Anterior cingulate cortex (tissue), 58 donors: Measurements from ENCODE around the gene NOX4.
"Not testable (repeated sequence)": the region's sequence is repeated elsewhere in the genome, so short reads cannot be mapped to it uniquely, and the experiment has no call there.

Source experiments
- DNase-seq, 58 donors: peaks; one replicate each; lab custom pipeline; 2025; lab: John Stamatoyannopoulos, UW

Gene NOX4

GRCh38 chr11:89387501-89387900 is 103.7 kb downstream of the NOX4 start:
- not testable (repeated sequence) for DNase-seq

GRCh38 chr11:89382986-89383385 is 108.2 kb downstream of the NOX4 start:
- DNase-seq: not testable (repeated sequence)

- peak in 1 of 58 donors; percentile 3 for DNase-seq
Measured at GRCh38 chr11:89381094-89381493, 110.1 kb downstream of the NOX4 start.

DNA sequence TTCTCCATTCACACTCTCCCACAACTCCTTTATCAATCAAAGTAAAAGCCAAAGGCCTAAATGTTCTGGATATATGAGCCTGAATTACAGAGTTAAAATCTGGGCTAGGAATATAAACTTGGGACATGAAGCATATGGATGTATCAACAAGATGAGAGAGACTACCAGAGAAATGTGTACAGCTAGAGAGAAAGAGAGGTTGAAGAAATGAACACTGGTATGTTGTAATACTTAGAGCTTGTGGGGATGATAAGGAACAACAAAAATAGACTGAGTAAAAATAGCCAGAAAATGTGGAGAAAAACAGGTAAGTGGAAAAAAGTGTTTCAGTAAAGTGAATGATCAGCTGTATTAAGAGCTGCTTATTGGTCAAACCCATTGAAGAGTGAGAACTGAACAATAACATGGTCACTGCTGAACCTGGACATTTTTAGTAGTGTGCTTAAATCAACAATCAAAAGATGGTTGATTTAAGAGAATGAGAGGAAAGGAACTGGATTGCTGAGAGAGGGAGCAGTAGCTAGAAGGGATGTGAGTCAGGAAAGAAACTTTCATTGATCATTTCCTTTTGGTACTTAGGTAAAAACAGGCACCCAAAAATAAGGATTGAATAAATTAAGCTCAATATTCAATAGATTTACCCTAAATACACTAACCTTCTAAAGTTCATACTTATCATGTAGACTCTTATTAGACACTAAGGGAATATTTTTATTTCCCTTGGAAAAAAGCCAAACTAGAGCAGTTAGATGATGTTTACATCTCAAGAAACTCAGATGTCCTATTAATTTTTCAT is 111.0 kb downstream of the NOX4 start:
- DNase-seq: not testable (repeated sequence)

DNA sequence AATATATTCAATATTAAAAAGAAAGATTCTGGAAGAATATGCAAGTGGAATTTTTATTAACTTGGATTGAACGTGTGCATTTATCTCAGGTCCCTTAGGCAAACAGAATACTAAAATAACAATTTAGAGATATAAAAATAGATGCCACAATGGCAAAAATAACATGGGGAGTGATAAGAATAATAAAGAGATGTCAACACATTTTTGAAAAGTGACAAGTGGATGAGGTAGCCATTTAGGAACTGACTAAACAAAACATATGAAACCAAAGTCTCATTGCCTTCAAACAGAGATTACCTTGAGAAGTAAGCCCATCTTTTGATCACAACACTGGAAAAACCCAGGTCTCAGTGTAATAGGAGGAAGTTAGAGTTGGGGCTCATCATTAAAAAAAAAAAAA is 112.2 kb downstream of the NOX4 start:
- DNase-seq: not testable (repeated sequence)

DNA sequence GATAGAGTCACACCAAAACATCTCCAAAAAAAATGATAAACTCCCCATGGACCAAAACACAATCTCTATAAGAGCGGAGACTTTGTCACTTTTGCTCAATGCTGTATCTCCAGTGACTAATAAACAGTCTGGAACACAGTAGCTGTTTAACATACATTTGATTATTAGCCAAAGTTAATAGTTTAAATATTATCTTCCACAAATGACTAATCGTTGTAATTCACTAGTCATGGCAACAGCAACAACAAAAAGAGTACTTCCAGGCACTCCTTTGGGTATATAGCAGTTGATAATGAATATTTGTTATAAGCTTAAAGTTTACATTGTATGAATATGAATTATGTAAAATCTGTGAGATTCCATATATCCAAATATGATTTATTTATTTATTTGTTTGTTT is 121.8 kb downstream of the NOX4 start:
- DNase-seq: not testable (repeated sequence)

DNA sequence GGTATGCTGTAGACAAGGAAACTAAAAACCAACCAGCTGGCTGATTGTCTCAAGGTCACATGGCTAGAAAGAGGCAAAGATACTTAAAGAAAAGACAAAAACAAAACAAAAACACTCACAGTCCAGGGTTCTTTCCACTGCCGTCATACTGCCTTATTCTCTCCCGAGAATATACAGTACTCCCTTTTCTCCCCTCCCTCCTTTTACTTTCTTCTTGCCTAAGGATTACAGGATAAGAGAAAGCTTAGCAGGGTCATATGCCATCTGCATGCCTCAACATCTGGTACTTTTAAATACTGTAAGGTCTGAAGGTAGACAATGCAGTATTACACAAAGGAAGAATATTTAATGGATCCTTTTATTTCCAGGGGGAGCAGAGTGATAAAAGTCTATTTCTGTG is 126.3 kb downstream of the NOX4 start:
- DNase-seq: not testable (repeated sequence)

GRCh38 chr11:89361734-89362133 is 129.4 kb downstream of the NOX4 start:
- no peak for DNase-seq

- DNase-seq: not testable (repeated sequence)
Measured at GRCh38 chr11:89359208-89359607, 132.0 kb downstream of the NOX4 start.

- DNase-seq: no peak
Measured at GRCh38 chr11:89358761-89359160, 132.4 kb downstream of the NOX4 start.

DNA sequence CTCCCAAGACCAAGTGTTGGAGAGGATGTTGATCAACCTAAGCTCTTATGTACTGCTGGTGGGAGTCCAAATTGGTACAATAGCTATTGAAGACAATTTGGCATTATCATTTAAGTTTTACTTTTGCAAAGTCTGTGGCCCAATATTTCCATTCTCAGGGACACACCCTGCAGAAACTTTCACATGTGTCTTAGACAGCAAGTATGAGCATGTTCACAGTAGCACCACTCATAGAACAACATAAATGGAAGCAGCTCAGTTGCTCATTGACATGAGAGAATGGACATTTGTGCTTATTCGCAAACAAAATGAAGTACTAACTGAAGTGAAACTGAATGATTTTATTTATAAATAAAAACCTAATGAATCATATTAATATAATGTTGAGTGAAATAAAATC is 135.5 kb downstream of the NOX4 start:
- no peak for DNase-seq

DNA sequence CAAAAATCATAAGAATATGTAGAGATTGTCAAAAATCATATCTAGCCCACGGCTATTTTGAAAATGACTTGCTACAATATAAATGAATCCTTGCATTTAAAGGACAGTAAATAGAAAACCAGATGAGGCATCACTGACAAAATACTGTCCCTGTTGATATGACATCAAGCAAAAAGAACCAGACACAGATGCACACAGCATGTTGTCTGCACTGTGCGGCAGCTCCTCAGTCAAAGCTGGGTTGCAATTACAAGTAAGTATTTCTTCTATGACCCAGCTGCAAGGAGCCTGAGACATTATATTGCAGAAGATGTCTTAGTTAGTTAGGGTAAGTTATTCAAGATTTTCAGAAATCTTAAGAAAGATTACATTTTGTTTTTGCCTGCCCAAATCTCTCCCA is 136.7 kb downstream of the NOX4 start:
- not testable (repeated sequence) for DNase-seq

DNA sequence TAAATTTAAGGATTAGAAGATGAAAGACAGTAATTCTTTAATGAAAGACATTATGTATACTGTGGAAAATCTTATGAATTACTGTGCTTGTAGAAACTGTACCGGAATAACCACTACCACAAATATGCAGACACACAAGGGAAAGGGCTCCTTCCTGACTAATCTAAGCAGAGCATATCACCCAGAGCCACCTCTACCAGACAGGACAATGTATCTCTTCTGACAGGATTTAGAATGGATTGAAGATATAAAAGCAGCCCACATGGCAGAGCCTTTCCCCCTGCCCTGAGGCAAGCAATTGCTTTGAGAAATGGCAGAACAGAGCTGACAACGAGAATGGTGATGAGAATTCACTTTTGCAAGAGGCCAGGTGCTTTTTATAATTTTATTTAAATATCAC is 144.1 kb downstream of the NOX4 start:
- no peak for DNase-seq

GRCh38 chr11:89346601-89347000 is 144.6 kb downstream of the NOX4 start:
- DNase-seq: no peak

- not testable (repeated sequence) for DNase-seq
Measured at GRCh38 chr11:89342880-89343572, 148.1 kb downstream of the NOX4 start.

DNA sequence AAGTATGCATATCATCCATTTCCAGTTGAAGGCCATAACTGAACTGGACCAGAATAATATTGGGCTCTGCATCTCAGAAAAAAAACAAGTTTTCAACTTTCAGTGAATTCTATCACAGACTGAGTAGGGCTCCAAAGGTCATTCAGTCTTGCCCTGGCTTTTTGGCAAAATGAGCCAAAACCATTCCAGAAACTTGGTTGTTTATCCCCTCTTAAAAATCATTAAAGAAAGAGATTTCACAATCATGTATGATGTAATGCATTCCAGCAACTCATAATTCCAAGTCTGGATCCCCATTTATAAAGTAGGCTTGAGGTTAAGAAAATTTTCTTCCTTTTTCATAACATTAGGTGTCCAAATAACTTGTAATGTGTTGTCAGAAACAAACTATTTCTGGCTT is 150.7 kb downstream of the NOX4 start:
- not testable (repeated sequence) for DNase-seq

DNA sequence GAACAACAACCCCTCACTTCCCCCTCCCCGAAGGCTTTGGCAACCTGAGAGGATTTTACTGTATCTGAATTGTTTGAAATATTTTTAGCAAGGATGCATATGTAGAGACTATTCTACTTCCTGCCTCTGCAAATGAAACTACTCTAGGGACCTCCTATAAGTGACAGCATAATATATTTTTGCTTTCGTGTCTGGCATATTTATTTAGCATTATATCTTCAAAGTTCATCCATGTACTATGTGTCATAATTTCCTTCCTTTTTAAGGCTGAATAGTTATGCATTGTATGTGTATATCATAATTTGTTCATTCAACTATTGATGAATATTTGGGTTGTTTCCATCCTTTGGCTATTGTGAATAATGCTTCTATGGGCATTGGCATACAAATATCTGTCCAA is 153.1 kb downstream of the NOX4 start:
- not testable (repeated sequence) for DNase-seq

GRCh38 chr11:89337100-89337650 is 154.0 kb downstream of the NOX4 start:
- DNase-seq: not testable (repeated sequence)

DNA sequence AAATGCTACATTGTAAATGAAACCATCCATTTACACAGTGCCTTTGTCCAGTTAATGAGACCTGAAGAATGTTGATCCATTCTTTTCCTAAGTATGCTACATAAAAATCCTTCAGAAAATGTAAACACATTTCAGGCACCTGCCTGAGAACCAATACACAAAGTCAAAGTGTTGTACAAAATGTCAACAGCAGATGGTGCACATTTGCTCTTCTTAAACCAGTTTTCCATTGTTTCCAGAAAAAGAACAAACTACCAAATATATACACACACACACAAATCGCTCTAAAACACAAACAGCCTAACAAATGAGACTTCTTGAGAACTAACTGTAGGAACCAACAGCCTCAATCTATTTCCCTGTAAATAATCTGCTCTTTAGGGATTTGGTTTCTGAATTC is 157.5 kb downstream of the NOX4 start:
- peak in 1 of 58 donors; percentile 36 for DNase-seq

DNA sequence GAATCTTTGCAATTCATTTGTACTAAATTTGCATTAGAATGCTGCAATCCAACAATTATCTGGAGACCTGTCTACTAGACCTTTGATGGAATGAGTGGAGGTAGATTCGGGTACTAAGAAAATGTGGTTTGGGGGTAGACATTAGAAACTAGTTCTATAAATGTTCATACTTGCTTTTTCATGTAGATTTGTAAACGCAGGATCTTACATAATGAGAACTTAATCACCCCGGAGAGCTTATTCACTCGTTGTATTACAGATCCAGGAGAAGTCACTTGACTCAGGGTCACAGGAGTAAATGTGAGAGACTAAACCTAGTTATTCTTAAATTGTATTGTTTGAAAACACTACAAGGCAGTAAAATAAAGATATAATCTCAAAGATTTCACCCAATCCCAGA is 159.2 kb downstream of the NOX4 start:
- not testable (repeated sequence) for DNase-seq

GRCh38 chr11:89327885-89328284 is 163.3 kb downstream of the NOX4 start:
- DNase-seq: no peak

DNA sequence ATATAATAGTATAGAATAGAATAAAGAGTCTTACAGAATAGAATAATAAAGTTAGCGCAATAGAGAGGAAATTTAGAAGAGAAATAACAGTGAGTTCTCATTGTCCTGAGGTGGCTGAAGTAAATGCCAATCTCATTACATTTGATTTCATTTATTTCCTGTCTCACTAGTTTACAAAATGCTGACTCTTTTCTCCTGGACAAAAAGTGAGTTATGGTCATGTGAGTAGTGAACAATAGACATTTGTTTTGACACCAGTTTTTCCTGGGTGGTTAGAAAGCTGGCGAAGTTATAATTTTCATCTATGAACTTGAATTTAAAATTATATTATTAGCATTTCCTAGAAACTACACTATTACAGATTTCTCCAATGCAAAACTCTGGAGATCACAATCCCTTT is 169.8 kb downstream of the NOX4 start:
- no peak for DNase-seq
